ENCODE results near the gene PGAP2. TPM values are rescaled to one million over a fixed set of nuclear protein-coding genes. Genes with fewer than 3 reads are reported as not detected.

Gene PGAP2
- total and polyA plus RNA-seq, 2 of the 13 experiments (the other 11 are each of a cell fraction or from before 2014, with no cell fraction given), result 21.5 to 47.8 TPM

DNA sequence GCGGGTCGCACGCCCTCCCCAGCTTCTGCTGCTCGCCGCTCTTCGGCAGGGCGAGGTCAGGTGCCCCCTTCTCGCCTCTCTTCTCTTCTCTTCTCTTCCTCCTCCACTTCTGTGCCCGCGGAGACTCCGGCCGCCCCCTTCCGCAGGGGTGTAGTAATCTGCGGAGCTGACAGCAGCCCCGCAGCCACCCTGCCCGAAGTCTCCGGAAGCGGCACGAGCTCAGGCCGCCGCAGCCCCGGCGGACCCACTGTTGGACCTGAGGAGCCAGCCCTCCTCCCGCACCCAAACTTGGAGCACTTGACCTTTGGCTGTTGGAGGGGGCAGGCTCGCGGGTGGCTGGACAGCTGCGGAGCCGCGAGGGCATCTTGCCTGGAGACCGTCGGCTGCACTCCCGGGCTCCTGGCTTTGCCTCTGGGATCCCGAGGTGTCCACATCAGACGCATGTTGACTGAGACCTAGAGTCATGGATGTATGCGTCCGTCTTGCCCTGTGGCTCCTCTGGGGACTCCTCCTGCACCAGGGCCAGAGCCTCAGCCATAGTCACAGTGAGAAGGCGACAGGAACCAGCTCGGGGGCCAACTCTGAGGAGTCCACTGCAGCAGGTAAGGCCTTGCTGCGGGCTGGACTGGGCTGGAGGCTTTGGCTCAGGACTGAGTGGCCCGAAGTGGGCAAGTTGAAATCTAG is 47.6 kb downstream of the PGAP2 start (continued):
- TF ChIP-seq, protein P1, sequence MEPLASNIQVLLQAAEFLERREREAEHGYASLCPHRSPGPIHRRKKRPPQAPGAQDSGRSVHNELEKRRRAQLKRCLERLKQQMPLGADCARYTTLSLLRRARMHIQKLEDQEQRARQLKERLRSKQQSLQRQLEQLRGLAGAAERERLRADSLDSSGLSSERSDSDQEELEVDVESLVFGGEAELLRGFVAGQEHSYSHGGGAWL (CRISPR knock-in tag; IDR thresholded peaks at IDR 0.05), result peak; percentile 77; the same call in 1 of the 2 replicates
- TF ChIP-seq, protein P2, sequence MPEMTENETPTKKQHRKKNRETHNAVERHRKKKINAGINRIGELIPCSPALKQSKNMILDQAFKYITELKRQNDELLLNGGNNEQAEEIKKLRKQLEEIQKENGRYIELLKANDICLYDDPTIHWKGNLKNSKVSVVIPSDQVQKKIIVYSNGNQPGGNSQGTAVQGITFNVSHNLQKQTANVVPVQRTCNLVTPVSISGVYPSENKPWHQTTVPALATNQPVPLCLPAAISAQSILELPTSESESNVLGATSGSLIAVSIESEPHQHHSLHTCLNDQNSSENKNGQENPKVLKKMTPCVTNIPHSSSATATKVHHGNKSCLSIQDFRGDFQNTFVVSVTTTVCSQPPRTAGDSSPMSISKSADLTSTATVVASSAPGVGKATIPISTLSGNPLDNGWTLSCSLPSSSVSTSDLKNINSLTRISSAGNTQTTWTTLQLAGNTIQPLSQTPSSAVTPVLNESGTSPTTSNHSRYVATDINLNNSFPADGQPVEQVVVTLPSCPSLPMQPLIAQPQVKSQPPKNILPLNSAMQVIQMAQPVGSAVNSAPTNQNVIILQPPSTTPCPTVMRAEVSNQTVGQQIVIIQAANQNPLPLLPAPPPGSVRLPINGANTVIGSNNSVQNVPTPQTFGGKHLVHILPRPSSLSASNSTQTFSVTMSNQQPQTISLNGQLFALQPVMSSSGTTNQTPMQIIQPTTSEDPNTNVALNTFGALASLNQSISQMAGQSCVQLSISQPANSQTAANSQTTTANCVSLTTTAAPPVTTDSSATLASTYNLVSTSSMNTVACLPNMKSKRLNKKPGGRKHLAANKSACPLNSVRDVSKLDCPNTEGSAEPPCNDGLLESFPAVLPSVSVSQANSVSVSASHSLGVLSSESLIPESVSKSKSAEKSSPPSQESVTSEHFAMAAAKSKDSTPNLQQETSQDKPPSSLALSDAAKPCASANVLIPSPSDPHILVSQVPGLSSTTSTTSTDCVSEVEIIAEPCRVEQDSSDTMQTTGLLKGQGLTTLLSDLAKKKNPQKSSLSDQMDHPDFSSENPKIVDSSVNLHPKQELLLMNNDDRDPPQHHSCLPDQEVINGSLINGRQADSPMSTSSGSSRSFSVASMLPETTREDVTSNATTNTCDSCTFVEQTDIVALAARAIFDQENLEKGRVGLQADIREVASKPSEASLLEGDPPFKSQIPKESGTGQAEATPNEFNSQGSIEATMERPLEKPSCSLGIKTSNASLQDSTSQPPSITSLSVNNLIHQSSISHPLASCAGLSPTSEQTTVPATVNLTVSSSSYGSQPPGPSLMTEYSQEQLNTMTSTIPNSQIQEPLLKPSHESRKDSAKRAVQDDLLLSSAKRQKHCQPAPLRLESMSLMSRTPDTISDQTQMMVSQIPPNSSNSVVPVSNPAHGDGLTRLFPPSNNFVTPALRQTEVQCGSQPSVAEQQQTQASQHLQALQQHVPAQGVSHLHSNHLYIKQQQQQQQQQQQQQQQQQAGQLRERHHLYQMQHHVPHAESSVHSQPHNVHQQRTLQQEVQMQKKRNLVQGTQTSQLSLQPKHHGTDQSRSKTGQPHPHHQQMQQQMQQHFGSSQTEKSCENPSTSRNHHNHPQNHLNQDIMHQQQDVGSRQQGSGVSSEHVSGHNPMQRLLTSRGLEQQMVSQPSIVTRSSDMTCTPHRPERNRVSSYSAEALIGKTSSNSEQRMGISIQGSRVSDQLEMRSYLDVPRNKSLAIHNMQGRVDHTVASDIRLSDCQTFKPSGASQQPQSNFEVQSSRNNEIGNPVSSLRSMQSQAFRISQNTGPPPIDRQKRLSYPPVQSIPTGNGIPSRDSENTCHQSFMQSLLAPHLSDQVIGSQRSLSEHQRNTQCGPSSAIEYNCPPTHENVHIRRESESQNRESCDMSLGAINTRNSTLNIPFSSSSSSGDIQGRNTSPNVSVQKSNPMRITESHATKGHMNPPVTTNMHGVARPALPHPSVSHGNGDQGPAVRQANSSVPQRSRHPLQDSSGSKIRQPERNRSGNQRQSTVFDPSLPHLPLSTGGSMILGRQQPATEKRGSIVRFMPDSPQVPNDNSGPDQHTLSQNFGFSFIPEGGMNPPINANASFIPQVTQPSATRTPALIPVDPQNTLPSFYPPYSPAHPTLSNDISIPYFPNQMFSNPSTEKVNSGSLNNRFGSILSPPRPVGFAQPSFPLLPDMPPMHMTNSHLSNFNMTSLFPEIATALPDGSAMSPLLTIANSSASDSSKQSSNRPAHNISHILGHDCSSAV (CRISPR knock-in tag; IDR thresholded peaks at IDR 0.05; ENCODE audit: borderline replicate concordance), result no peak
- TF ChIP-seq KDM5B (CRISPR knock-in tag; IDR thresholded peaks at IDR 0.05; ENCODE audit: borderline replicate concordance) (peak; percentile 82; the same call in 1 of the 2 replicates), KLF16 (CRISPR knock-in tag; IDR thresholded peaks at IDR 0.05) (no peak; a peak in 1 of 4 replicates), ZNF292 (CRISPR knock-in tag; IDR thresholded peaks at IDR 0.05; ENCODE audit: borderline replicate concordance, low read depth) (peak; percentile 65; the same call in 1 of the 2 replicates)
- TF ChIP-seq, protein P3, sequence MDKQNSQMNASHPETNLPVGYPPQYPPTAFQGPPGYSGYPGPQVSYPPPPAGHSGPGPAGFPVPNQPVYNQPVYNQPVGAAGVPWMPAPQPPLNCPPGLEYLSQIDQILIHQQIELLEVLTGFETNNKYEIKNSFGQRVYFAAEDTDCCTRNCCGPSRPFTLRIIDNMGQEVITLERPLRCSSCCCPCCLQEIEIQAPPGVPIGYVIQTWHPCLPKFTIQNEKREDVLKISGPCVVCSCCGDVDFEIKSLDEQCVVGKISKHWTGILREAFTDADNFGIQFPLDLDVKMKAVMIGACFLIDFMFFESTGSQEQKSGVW (CRISPR knock-in tag; IDR thresholded peaks at IDR 0.05; ENCODE audit: borderline replicate concordance), result no peak
- TF ChIP-seq, protein P4, sequence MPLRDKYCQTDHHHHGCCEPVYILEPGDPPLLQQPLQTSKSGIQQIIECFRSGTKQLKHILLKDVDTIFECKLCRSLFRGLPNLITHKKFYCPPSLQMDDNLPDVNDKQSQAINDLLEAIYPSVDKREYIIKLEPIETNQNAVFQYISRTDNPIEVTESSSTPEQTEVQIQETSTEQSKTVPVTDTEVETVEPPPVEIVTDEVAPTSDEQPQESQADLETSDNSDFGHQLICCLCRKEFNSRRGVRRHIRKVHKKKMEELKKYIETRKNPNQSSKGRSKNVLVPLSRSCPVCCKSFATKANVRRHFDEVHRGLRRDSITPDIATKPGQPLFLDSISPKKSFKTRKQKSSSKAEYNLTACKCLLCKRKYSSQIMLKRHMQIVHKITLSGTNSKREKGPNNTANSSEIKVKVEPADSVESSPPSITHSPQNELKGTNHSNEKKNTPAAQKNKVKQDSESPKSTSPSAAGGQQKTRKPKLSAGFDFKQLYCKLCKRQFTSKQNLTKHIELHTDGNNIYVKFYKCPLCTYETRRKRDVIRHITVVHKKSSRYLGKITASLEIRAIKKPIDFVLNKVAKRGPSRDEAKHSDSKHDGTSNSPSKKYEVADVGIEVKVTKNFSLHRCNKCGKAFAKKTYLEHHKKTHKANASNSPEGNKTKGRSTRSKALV (CRISPR knock-in tag; IDR thresholded peaks at IDR 0.05), result 0 out of 2 replicates have a peak, but pooled peaks have one; percentile 43
- TF ChIP-seq, protein P5, sequence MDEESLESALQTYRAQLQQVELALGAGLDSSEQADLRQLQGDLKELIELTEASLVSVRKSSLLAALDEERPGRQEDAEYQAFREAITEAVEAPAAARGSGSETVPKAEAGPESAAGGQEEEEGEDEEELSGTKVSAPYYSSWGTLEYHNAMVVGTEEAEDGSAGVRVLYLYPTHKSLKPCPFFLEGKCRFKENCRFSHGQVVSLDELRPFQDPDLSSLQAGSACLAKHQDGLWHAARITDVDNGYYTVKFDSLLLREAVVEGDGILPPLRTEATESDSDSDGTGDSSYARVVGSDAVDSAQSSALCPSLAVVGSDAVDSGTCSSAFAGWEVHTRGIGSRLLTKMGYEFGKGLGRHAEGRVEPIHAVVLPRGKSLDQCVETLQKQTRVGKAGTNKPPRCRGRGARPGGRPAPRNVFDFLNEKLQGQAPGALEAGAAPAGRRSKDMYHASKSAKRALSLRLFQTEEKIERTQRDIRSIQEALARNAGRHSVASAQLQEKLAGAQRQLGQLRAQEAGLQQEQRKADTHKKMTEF (CRISPR knock-in tag; IDR thresholded peaks at IDR 0.05), result peak; percentile 61; the same call in 1 of the 2 replicates

All from HepG2 (cell line).